Cerebellar nuclear complex (tissue), 1 donor: ENCODE measurements around the gene RORB.

Experiments
- DNase-seq, 2 experiments: peaks; one replicate each; lab custom pipeline; 2025; lab: John Stamatoyannopoulos, UW

The RORB gene

GRCh38 chr9:74496819-74497747 is at the start of gene RORB:
Gene RORB, plus strand, starts transcription at chr9:74497335. Its CDS starts 642 bp downstream, at chr9:74497977.
- no peak for DNase-seq

- no peak for DNase-seq
These were observed 49.5 kb upstream of the RORB start for GRCh38 chr9:74447451-74448193.

- DNase-seq, result no peak
These were observed 48.1 kb upstream of the RORB start for GRCh38 chr9:74449060-74449459.

GRCh38 chr9:74458832-74459231 is 38.3 kb upstream of the RORB start:
- DNase-seq, result no peak

- DNase-seq, result no peak
These were observed 33.3 kb upstream of the RORB start for GRCh38 chr9:74463825-74464224.

GRCh38 chr9:74478606-74479005 is 18.5 kb upstream of the RORB start:
- DNase-seq, result no peak

GRCh38 chr9:74479711-74480110 is 17.4 kb upstream of the RORB start:
- no peak for DNase-seq

- no peak for DNase-seq
These were observed 9.7 kb upstream of the RORB start for GRCh38 chr9:74487395-74487794.

- DNase-seq, result no peak
These were observed 3.6 kb upstream of the RORB start for GRCh38 chr9:74493512-74493911.

GRCh38 chr9:74494490-74494889 is 2.6 kb upstream of the RORB start:
- DNase-seq, result no peak

- no peak for DNase-seq
These were observed 729 bp upstream of the RORB start for GRCh38 chr9:74496406-74496805.

GRCh38 chr9:74497748-74498620 is 849 bp downstream of the RORB start:
- DNase-seq, result no peak

- DNase-seq, result no peak
These were observed 1.5 kb downstream of the RORB start for GRCh38 chr9:74498621-74499095.

GRCh38 chr9:74499111-74499601 is 2.0 kb downstream of the RORB start:
- no peak for DNase-seq

GRCh38 chr9:74499770-74500583 is 2.8 kb downstream of the RORB start:
- DNase-seq, result no peak

- no peak for DNase-seq
These were observed 3.4 kb downstream of the RORB start for GRCh38 chr9:74500584-74500924.

- no peak for DNase-seq
These were observed 4.4 kb downstream of the RORB start for GRCh38 chr9:74501570-74501969.

GRCh38 chr9:74503219-74503618 is 6.1 kb downstream of the RORB start:
- DNase-seq, result no peak

- no peak for DNase-seq
These were observed 6.5 kb downstream of the RORB start for GRCh38 chr9:74503666-74504065.

GRCh38 chr9:74511333-74511732 is 14.2 kb downstream of the RORB start:
- no peak for DNase-seq

GRCh38 chr9:74512416-74512815 is 15.3 kb downstream of the RORB start:
- DNase-seq, result no peak
